ENCODE data around the gene CEBPG.

CEBPG gene

DNA sequence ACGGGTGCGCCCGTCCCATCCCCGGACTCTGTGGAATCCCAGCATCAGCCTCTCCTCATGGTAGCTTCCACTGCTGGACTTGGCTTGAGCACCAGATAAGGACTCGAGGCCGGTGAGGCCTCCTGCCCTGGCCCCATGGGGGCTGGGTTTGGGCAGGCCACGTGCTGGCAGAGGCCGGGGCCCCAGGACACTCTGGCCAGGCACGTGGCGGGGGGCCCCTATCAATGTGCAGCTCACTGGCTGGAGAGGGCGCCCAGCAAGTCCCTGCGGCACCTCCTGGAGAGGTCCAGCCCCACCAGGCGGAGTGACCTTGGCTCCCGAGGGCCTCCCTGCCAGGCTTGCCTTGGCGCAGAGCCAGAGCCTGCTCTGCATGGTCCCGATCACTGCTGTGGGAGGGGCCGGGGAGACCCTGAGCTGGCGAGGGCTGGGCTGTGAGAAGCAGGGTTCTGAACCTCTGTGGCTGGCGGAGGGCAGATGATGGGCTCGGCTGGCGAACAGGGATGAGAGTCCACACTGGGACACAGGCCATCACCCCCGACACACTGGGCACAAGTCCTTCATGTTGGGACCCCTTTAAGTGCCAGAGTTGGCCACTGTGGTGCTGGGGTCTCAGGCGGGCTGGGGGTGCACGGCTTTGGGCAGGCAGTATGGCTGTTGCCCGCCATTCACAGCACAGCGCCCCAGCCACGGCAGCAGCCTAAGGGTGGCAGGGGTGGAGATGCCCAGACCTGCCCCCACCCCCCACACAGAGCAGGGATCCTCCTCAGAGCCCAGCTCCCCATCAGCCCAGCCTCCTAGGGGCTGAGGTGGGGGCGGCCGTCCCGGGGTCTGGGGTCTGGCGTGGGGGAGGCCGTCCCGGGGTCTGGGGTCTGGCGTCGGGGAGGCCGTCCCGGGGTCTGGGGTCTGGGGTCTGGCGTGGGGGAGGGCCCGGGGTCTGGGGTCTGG lies 19.1 kb downstream of the CEBPG start:
- peak overlapping the region; percentile 86 for H3K27ac ChIP-seq
- DNase-seq (ENCODE audit: low spot score), result no peak
- TF ChIP-seq, protein P1, sequence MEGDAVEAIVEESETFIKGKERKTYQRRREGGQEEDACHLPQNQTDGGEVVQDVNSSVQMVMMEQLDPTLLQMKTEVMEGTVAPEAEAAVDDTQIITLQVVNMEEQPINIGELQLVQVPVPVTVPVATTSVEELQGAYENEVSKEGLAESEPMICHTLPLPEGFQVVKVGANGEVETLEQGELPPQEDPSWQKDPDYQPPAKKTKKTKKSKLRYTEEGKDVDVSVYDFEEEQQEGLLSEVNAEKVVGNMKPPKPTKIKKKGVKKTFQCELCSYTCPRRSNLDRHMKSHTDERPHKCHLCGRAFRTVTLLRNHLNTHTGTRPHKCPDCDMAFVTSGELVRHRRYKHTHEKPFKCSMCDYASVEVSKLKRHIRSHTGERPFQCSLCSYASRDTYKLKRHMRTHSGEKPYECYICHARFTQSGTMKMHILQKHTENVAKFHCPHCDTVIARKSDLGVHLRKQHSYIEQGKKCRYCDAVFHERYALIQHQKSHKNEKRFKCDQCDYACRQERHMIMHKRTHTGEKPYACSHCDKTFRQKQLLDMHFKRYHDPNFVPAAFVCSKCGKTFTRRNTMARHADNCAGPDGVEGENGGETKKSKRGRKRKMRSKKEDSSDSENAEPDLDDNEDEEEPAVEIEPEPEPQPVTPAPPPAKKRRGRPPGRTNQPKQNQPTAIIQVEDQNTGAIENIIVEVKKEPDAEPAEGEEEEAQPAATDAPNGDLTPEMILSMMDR (conservative IDR thresholded peaks at IDR 0.05; ENCODE audit: low read depth), result no peak
- CTCF ChIA-PET, result interaction anchor here (0.6 kb wide), 3 partner anchors 150 to 649 kb away, joined by 3 to 7 read pairs (median 3); no protein-coding TSS in a partner anchor
- POLR2A ChIA-PET (ENCODE audit: low non-redundant PET), result no interaction called here

DNA sequence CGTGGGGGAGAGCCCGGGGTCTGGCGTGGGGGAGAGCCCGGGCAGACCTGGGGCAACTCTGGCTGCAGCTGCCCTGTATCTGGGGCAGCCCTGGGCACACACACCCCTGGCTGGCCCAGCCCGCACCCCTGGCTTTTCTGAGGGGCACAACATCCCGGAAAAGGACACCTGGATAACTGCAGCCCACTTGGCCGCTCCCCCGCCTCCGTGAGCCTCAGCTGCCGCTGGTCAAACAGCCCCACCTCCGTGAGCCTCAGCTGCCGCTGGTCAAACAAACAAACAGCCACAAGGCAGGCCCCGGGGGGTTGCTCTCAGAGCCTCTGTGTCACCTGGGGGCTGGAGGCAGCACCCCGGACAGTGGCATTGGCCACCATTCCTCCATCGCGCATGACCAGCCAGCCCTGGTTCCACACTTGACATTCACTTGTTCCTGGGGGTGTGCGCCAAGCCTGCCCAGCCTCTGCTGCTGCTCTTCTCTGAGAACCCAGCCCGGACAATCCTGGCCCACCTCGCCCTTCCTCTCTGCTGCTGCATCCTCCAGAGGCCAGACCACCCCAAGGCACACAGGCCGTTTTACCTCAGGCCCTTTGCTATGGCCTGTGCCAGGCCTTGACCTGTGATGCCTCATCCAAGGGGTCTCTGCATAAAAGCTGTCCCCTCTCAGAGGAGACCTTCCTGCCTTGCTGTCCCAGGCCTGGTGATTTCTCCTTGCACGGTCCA lies 19.9 kb downstream of the CEBPG start:
- ChIA-PET POLR2A (ENCODE audit: low non-redundant PET) (no interaction called here), CTCF (interaction anchor here (1.0 to 2.0 kb wide), 2 partner anchors 13 to 158 kb away, joined by 3 to 12 read pairs; no protein-coding TSS in a partner anchor)
- H3K27ac ChIP-seq, result peak overlapping the region; percentile 86
- no peak for DNase-seq (ENCODE audit: low spot score)
- TF ChIP-seq, protein P1 (conservative IDR thresholded peaks at IDR 0.05; ENCODE audit: low read depth), result no peak

DNA sequence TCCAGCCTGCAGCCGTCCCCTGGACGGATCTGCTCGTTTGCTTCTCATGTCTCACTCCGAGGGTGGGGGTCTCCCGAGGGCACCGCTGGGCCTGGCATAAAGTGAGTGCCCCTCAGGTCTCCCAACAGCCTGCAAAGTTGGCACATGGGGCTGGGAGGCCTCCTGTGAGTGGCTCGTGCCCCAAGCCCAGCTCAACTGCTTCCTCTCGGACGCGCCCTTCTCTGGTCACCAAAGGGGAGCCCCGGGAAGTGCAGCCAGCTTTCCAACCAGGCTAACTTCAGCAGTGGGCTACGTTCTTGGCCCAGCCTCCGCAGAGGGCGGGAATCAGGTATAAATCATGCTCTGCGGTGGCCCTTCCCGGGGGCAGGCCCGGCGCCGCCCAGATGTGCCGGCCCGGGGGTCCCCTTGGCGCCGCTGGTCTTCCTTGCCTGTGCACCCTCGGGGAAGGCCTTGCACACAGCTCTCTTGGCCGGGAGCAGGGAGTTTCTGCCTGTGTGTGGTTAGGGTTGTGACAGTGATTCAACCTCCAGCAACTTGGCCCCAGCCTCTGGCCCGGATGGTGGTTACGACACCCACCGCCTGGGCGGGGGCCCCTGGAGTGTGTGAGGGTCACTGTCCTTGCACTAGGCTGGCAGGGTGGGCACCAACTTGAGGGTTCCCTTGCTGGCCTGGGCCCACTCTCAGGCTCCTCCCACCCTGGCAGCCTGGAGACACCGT lies 20.7 kb downstream of the CEBPG start:
- H3K27ac ChIP-seq, result peak overlapping the region; percentile 86
- ChIA-PET POLR2A (ENCODE audit: low non-redundant PET) (no interaction called here), CTCF (interaction anchor here (1.0 to 2.0 kb wide), 3 partner anchors 12 to 159 kb away, joined by 3 to 12 read pairs (median 6); no protein-coding TSS in a partner anchor)
- DNase-seq (ENCODE audit: low spot score), result peak; percentile 66
- TF ChIP-seq, protein P1 (conservative IDR thresholded peaks at IDR 0.05; ENCODE audit: low read depth), result no peak

GRCh38 chr19:33394723-33395560 lies 21.4 kb downstream of the CEBPG start:
- H3K27ac ChIP-seq, result peak overlapping the region; percentile 86
- POLR2A ChIA-PET (ENCODE audit: low non-redundant PET), result interaction anchor here (0.5 to 0.8 kb wide), 2 partner anchors 92 to 140 kb away, joined by 3 to 5 read pairs; no protein-coding TSS in a partner anchor
- CTCF ChIA-PET, result interaction anchor here (0.6 to 2.0 kb wide), 5 partner anchors 12 to 174 kb away, joined by 3 to 12 read pairs (median 3); no protein-coding TSS in a partner anchor
- TF ChIP-seq, protein P1 (conservative IDR thresholded peaks at IDR 0.05; ENCODE audit: low read depth), result no peak
- DNase-seq (ENCODE audit: low spot score), result no peak

GRCh38 chr19:33395561-33396550 lies 22.3 kb downstream of the CEBPG start:
- CTCF ChIA-PET, result interaction anchor here (0.9 to 2.0 kb wide), 4 partner anchors 11 to 175 kb away, joined by 3 to 12 read pairs (median 4); no protein-coding TSS in a partner anchor
- TF ChIP-seq, protein P1 (conservative IDR thresholded peaks at IDR 0.05; ENCODE audit: low read depth), result no peak
- H3K27ac ChIP-seq, result peak overlapping the region; percentile 86
- no peak for DNase-seq (ENCODE audit: low spot score)
- POLR2A ChIA-PET (ENCODE audit: low non-redundant PET), result interaction anchor here (0.5 kb wide), 1 partner anchor 140 kb away, joined by 5 read pairs; no protein-coding TSS in a partner anchor
